Measurements from ENCODE around the gene DDAH2.

Gene DDAH2

GRCh38 chr6:31736768-31737314 lies 7.7 kb upstream of the DDAH2 start:
- peak overlapping the region; percentile 69 for H3K4me3 ChIP-seq (ENCODE audit: low read length)
- H3K9me3 ChIP-seq (ENCODE audit: control insufficient read depth, low read depth, low read length): no peaks in the 10 kb centered on the region
- peaks cover 34% of the 10 kb centered on the region for H3K4me1 ChIP-seq (ENCODE audit: control insufficient read depth, low read depth, low read length)
- peak overlapping the region; percentile 66 for H3K9ac ChIP-seq (ENCODE audit: low read length)
- H3K27ac ChIP-seq (ENCODE audit: low read length): peak overlapping the region; percentile 78
- H3K36me3 ChIP-seq (ENCODE audit: control insufficient read depth, low read depth, low read length): peaks cover 20% of the 10 kb centered on the region
- no peaks in the 10 kb centered on the region for H3K27me3 ChIP-seq (ENCODE audit: control insufficient read depth, insufficient read depth, low read length)

- H3K27me3 ChIP-seq (ENCODE audit: control insufficient read depth, insufficient read depth, low read length): no peaks in the 10 kb centered on the region
- peak within 1 kb of the TSS; percentile 66 for H3K9ac ChIP-seq (ENCODE audit: low read length)
- H3K9me3 ChIP-seq (ENCODE audit: control insufficient read depth, low read depth, low read length): no peaks in the 10 kb centered on the region
- peaks cover 34% of the 10 kb centered on the region for H3K4me1 ChIP-seq (ENCODE audit: control insufficient read depth, low read depth, low read length)
- peak within 1 kb of the TSS; percentile 69 for H3K4me3 ChIP-seq (ENCODE audit: low read length)
- peaks cover 25% of the 10 kb centered on the region for H3K36me3 ChIP-seq (ENCODE audit: control insufficient read depth, low read depth, low read length)
- H3K27ac ChIP-seq (ENCODE audit: low read length): peak within 1 kb of the TSS; percentile 78
These were observed 7.1 kb upstream of the DDAH2 start, which contains the start of gene CLIC1 for GRCh38 chr6:31736021-31736767. CLIC1 (minus strand) TSS chr6:31736530; CDS start chr6:31736300, 230 bp downstream.

GRCh38 chr6:31734821-31735406 lies 5.8 kb upstream of the DDAH2 start:
- H3K27me3 ChIP-seq (ENCODE audit: control insufficient read depth, insufficient read depth, low read length): no peaks in the 10 kb centered on the region
- peaks cover 25% of the 10 kb centered on the region for H3K36me3 ChIP-seq (ENCODE audit: control insufficient read depth, low read depth, low read length)
- H3K9ac ChIP-seq (ENCODE audit: low read length): peak overlapping the region; percentile 66
- peak overlapping the region; percentile 55 for H3K27ac ChIP-seq (ENCODE audit: low read length)
- H3K4me1 ChIP-seq (ENCODE audit: control insufficient read depth, low read depth, low read length): peaks cover 39% of the 10 kb centered on the region
- H3K9me3 ChIP-seq (ENCODE audit: control insufficient read depth, low read depth, low read length): no peaks in the 10 kb centered on the region
- peak overlapping the region; percentile 69 for H3K4me3 ChIP-seq (ENCODE audit: low read length)

GRCh38 chr6:31734247-31734820 lies 5.2 kb upstream of the DDAH2 start:
- Histone ChIP-seq H3K27me3 (ENCODE audit: control insufficient read depth, insufficient read depth, low read length) (no peaks in the 10 kb centered on the region), H3K36me3 (ENCODE audit: control insufficient read depth, low read depth, low read length) (peaks cover 25% of the 10 kb centered on the region), H3K4me1 (ENCODE audit: control insufficient read depth, low read depth, low read length) (peaks cover 37% of the 10 kb centered on the region), H3K9ac (ENCODE audit: low read length) (peak overlapping the region; percentile 66), H3K4me3 (ENCODE audit: low read length) (peak overlapping the region; percentile 69), H3K9me3 (ENCODE audit: control insufficient read depth, low read depth, low read length) (no peaks in the 10 kb centered on the region), H3K27ac (ENCODE audit: low read length) (no peak overlapping the region)

GRCh38 chr6:31733734-31734133 lies 4.6 kb upstream of the DDAH2 start:
- Histone ChIP-seq H3K4me3 (ENCODE audit: low read length) (no peak overlapping the region), H3K36me3 (ENCODE audit: control insufficient read depth, low read depth, low read length) (peaks cover 25% of the 10 kb centered on the region), H3K27ac (ENCODE audit: low read length) (no peak overlapping the region), H3K9me3 (ENCODE audit: control insufficient read depth, low read depth, low read length) (no peaks in the 10 kb centered on the region), H3K4me1 (ENCODE audit: control insufficient read depth, low read depth, low read length) (peaks cover 33% of the 10 kb centered on the region), H3K27me3 (ENCODE audit: control insufficient read depth, insufficient read depth, low read length) (no peaks in the 10 kb centered on the region), H3K9ac (ENCODE audit: low read length) (no peak overlapping the region)

GRCh38 chr6:31732029-31732428 lies 2.9 kb upstream of the DDAH2 start:
- H3K36me3 ChIP-seq (ENCODE audit: control insufficient read depth, low read depth, low read length): peaks cover 33% of the 10 kb centered on the region

GRCh38 chr6:31730631-31731086 lies 1.6 kb upstream of the DDAH2 start:
- H3K4me1 ChIP-seq (ENCODE audit: control insufficient read depth, low read depth, low read length): peaks cover 12% of the 10 kb centered on the region
- no peaks in the 10 kb centered on the region for H3K27me3 ChIP-seq (ENCODE audit: control insufficient read depth, insufficient read depth, low read length)
- H3K27ac ChIP-seq (ENCODE audit: low read length): no peak overlapping the region
- no peaks in the 10 kb centered on the region for H3K9me3 ChIP-seq (ENCODE audit: control insufficient read depth, low read depth, low read length)
- peak overlapping the region; percentile 73 for H3K4me3 ChIP-seq (ENCODE audit: low read length)
- peaks cover 43% of the 10 kb centered on the region for H3K36me3 ChIP-seq (ENCODE audit: control insufficient read depth, low read depth, low read length)
- H3K9ac ChIP-seq (ENCODE audit: low read length): no peak overlapping the region

More at GRCh38 chr6:31732029-31732428, 2.9 kb upstream of the DDAH2 start:
- Histone ChIP-seq H3K9me3 (ENCODE audit: control insufficient read depth, low read depth, low read length) (no peaks in the 10 kb centered on the region), H3K4me3 (ENCODE audit: low read length) (no peak overlapping the region), H3K27me3 (ENCODE audit: control insufficient read depth, insufficient read depth, low read length) (no peaks in the 10 kb centered on the region), H3K4me1 (ENCODE audit: control insufficient read depth, low read depth, low read length) (peaks cover 17% of the 10 kb centered on the region), H3K27ac (ENCODE audit: low read length) (no peak overlapping the region), H3K9ac (ENCODE audit: low read length) (no peak overlapping the region)

- no peaks in the 10 kb centered on the region for H3K27me3 ChIP-seq (ENCODE audit: control insufficient read depth, insufficient read depth, low read length)
- no peaks in the 10 kb centered on the region for H3K9me3 ChIP-seq (ENCODE audit: control insufficient read depth, low read depth, low read length)
- peak overlapping the region; percentile 73 for H3K4me3 ChIP-seq (ENCODE audit: low read length)
- H3K9ac ChIP-seq (ENCODE audit: low read length): peak overlapping the region; percentile 77
- no peak overlapping the region for H3K27ac ChIP-seq (ENCODE audit: low read length)
- peaks cover 12% of the 10 kb centered on the region for H3K4me1 ChIP-seq (ENCODE audit: control insufficient read depth, low read depth, low read length)
- peaks cover 43% of the 10 kb centered on the region for H3K36me3 ChIP-seq (ENCODE audit: control insufficient read depth, low read depth, low read length)
These were observed 1.0 kb upstream of the DDAH2 start for GRCh38 chr6:31729979-31730630.

- Histone ChIP-seq H3K27me3 (ENCODE audit: control insufficient read depth, insufficient read depth, low read length) (no peaks in the 10 kb centered on the region), H3K27ac (ENCODE audit: low read length) (no peak overlapping the region), H3K36me3 (ENCODE audit: control insufficient read depth, low read depth, low read length) (peaks cover 43% of the 10 kb centered on the region), H3K9ac (ENCODE audit: low read length) (peak overlapping the region; percentile 77), H3K9me3 (ENCODE audit: control insufficient read depth, low read depth, low read length) (no peaks in the 10 kb centered on the region), H3K4me1 (ENCODE audit: control insufficient read depth, low read depth, low read length) (peaks cover 12% of the 10 kb centered on the region), H3K4me3 (ENCODE audit: low read length) (peak overlapping the region; percentile 73)
These were observed 448 bp upstream of the DDAH2 start for GRCh38 chr6:31729515-31729978.

- no peak overlapping the region for H3K4me3 ChIP-seq (ENCODE audit: low read length)
- H3K36me3 ChIP-seq (ENCODE audit: control insufficient read depth, low read depth, low read length): peaks cover 32% of the 10 kb centered on the region
- H3K9ac ChIP-seq (ENCODE audit: low read length): no peak overlapping the region
- peaks cover 5% of the 10 kb centered on the region for H3K4me1 ChIP-seq (ENCODE audit: control insufficient read depth, low read depth, low read length)
- no peaks in the 10 kb centered on the region for H3K9me3 ChIP-seq (ENCODE audit: control insufficient read depth, low read depth, low read length)
- no peak overlapping the region for H3K27ac ChIP-seq (ENCODE audit: low read length)
- no peaks in the 10 kb centered on the region for H3K27me3 ChIP-seq (ENCODE audit: control insufficient read depth, insufficient read depth, low read length)
These were observed 1.1 kb downstream of the DDAH2 start for GRCh38 chr6:31727717-31728671.

Measured in iPS-18a (cell line).